SK-N-DZ (cell line): Measurements from ENCODE around the gene TUBGCP4.

Source experiments
- DNase-seq: peaks from one replicate; pipeline ENCODE4 v3.0.0-alpha.2; 2015; ENCODE audit warnings: low spot score

TUBGCP4 gene

DNA sequence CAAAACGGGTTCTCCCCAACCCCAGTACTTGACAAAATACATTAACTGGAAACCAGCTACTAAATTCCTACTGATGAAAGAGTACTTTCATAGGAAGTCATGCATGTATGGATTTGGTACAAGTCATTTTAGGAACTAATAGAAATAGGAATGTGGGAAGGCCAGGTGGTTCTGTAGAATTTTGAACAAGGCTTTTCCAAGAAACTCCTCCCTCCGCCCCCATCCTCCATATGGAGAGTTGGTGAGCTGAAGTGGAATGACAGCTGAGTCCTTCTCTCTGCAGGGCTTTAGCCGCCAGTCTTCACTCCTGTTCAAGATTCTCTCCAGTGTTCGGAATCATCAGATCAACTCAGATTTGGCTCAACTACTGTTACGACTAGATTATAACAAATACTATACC, 33.2 kb downstream of the TUBGCP4 start:
- no peak for DNase-seq

DNA sequence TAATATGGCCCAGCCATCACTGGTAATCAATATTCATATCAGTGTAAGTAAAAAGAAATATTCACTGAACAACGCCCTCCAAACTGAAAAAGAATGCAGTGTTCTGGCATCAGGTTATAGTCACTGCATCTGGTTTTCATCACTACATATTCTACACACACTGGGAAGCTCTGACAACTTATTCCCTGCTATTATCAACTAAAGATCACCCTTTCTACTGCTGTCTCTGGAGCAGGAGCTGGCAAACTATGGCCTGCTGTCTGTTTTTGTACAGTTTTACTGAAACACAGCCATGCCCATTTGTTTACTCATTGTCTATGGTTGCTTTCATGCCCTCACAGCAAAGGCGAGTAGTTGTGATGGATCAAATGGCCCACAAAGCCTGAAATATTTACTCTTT, 35.3 kb downstream of the TUBGCP4 start:
- DNase-seq, result peak; percentile 33

DNA sequence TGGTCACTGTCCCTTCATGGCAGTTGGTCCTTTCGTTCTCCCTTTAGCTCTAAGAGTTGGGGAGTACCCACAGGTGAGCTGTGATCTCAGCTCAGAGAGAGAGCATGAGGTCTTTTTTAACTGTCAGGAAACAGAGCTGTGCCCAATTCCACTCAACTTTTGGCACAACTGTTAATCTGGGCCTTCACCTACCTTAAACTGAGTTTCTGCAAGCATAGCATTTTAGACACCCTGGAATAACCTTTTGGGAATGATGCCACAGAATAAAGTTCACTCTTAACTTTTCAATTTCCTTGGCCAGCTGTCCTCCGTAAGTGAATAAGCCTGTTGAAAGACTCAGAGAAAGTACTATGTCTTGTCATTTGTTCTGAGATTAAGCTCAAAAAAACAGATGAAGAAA, 35.9 kb downstream of the TUBGCP4 start:
- no peak for DNase-seq

DNA sequence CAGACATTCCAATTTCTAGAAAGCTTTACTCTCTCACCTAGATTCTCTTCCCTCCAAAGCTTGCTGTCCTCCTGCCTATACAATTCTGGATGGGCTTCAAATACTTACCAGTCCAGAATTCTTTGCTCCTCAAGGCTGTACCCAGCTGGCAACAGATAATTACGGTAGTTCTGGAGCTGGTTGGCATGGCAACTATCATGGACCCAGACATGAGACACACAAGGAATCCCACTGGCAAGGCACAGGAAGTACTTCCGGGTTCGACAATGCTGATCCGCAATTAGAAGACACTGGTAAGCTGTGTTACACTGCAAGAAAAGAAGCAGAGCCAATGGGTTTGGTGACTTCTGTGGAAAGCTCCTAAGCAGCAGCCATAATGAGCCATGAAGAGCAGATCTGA, 37.9 kb downstream of the TUBGCP4 start:
- no peak for DNase-seq

DNA sequence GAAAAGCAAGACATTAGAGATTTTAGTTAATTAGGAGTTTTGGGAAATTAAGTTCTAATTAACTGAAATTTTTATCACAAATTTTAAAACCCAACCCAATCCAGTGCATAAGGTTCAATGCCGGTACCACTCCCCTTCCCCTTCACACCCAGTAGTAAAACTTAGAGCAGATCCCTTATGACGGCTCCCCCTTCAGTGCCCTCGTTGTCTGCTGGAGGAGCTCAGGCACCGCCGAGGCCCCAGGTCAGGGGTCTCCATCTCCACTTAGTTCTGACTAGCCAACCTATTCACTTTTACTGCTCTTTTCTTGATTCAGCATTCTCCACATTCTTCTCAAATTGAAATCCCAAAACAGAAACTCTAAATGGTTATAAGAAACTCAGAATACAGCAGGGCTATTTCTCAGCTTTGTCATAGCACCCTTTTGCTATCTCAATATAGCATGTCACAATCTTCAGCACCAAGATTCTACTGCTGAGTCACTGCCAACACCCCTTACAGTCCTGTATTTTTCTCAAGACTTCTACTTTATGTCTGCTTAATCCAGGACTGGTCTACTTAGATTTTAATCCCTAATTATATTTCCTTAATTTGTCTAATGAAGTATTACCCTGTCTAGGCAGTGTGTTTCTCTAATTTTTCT, 39.8 kb downstream of the TUBGCP4 start:
- DNase-seq, result no peak

DNA sequence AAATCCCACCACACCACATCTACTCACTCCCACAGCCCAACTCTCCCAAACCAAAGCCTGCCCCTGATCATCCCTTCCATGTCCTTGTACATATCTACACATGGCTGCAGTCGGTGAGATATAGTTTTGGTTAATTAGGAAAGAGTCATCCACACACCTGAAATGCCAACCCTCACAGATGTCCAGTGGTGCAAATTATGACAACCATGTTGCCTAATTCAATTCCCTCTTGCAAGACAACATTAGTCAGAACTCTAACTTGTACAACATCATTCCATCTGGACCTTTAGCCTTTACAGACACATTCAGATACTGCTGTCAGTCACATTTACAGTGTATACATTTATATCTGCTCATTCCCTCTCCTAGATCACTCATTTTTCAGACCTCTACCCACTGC, 41.2 kb downstream of the TUBGCP4 start:
- no peak for DNase-seq

DNA sequence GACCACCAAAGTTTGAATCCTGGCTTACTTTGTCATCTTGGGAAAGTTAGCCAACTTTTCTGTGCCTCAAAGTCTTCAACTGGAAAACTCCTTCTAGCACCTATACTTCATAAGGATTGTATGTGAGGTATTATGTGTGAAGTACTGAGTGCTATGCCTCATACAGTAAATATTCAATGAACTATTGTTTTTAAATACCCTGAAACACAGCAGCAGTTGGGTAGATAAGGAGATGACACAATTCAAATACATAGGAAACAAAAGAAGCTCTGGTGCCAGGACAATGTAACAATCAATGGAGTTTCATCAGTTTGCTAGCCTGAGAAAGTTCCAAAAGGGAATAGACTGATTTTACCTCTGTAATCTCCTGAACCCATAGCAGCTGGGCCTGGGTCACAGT, 43.3 kb downstream of the TUBGCP4 start:
- no peak for DNase-seq

DNA sequence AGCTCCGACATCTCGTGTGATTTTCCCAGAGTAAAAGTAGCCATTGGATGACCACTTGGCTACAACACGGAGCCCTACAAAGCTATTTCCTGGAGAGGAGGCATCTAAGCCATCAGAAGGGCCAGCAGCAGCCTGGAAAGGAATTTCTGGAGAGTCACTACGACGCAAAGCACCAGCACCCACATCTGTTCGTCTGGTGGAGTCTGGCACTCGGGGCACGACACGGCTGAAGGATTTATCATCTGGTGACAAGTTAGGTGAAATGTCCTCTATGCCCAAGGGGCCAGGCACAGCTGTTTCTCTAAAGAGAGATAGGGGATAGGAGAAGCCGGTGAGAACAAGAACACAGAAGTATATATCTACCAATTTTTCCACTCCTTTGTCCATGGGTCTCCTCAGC, 49.5 kb downstream of the TUBGCP4 start:
- no peak for DNase-seq

DNA sequence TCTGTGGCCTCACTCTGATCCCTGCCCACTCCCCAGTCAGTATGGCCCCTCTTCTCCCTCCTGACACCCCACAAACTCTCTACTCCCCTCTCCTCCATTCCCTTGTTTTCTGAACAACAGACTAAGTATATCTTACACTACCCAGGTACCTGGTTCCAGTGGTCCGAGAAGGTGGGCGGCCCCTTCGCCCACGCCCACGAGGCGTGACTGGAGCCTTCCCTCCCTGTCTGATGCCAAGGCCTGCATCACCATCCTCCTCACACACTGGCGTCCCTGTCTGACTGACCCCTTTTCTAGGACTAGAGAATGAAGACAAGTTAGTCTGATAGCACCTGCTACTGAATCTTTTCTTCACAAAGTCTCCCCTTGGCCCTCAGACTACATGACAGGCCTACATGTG, 50.0 kb downstream of the TUBGCP4 start:
- DNase-seq, result no peak

DNA sequence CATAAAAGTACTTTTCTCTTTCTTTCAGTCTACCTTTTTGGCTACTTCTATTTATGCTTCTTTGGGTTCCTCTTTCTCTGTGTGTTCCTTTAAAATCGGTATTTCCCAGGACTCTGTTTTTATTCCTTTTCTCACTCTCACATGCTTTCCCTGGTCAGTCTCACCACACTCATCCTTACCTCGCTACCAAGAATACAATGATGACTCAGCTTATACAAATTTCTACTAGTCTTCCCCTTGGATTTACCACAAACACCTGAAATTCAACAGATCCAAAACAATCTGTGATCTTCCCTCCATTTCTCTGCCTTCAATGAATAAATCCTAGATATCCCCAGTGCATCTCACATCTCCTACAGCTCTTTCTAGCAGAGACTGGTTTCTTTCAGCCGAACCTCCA, 52.9 kb downstream of the TUBGCP4 start:
- DNase-seq, result no peak

DNA sequence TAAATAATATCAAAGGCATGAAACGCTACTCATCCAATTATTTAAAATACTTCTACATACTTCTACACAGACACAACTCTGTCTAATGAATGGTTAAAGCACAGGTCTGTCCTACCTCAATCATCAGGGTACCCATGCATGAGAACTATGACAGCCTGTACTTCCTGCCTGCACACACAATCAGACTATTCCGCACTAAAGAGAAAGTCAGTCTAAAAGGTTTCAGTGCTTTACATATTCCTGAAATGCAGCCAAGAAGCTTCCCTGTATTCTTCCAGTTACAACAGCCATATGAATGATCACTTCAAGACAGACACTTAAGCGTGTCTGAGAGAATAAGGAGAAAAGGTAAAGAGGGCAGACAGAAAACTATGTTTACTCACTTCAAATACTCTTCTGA, 58.8 kb downstream of the TUBGCP4 start:
- DNase-seq, result no peak

DNA sequence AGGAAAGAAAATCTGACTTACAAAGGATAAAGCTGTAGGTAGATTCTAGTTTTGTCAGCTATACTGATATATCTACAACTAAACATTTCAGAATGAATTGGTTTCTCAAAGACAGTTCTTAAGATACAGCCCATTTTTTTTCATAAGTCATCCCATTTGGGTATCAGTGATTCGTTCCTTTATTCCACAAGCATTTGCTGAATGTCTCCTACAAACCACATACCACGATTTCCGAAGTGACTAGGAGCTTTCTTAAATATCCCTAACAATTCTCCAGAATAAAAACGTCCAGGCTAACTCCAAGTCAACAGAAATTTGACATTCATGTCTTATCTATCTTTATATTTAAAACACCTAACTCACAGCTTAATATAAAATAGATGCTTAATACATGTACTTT, 62.3 kb downstream of the TUBGCP4 start:
- DNase-seq, result no peak

DNA sequence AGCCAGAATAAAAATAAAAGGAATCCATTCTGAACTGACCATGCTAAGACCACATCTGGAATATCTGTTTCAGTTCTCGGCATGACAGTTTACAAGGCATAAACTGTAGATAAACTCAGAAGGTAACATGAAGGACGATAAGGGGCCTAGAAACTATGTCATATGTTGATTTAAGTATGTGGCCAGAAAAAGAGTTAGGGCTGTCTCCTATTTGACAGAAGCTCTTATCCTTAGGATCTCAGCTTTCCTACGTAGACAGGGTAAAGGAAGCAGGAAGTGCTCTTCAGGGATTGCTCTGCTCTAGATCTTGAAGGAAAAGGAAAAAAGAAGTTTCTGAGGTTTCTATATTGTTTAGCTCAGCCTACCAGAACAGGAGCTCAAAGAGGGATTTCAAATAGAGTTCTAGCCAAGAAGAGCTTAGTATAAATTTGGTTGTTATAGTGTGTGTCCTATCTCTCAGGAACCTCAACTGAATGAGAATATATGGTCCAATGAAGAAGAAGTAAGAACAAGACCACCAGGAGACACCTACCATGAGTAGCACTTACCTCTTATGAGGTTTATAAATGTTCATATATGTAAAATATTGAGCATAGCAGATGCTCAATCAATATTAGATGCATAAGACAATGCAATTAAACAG, 62.9 kb downstream of the TUBGCP4 start:
- no peak for DNase-seq

DNA sequence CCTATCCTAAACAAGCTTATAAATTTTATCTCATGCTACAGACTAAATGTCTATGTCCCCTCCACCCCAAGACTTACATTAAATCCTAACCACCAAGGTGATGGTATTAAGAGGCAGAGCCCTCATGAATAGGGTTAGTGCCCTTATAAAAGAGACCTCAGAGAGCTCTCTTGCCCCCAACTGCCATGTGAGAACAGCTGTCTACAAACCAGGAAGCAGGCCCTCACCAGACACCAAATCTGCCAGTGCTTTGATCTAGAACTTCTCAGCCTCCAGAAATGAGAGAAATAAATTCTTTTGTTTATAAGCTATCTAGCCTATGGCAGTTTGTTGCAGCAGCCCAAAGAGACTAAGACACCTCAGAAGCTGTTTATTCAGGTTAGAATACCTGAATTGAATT, 63.5 kb downstream of the TUBGCP4 start:
- DNase-seq, result no peak

DNA sequence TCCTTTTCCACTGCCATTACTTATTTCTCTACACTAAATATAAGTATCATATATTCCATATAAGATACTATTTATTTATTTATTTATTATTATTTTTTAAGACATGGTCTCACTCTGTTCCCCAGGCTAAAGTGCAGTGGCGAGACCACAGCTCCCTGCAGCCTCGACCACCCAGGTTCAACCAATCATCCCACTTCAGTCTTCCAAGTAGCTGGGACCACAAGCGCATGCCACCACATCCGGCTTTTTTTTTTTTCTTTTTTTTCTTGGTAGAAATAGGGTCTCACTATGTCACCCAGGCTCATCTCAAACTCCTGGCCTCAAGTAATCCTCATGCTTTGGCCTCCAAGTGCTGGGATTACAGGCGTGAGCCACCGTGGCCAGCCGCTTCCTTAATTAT, 65.5 kb downstream of the TUBGCP4 start:
- DNase-seq, result no peak

DNA sequence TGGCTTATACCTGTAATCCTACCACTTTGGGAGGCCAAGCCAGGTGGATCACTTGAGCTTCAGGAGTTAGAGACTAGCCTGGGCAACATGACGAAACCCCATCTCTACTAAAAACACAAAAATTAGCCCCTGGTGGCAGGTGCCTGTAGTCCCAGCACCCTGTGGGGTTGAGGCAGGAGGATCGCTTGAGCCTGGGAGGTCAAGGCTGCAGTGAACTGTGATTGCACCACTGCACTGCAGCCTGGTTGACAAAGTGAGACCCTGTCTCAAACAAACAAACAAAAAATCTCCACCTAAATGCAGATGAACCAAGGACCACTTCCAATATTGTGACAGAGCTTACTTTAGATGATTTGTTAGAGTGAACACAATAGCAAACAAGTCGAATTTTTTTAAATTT, 68.4 kb downstream of the TUBGCP4 start:
- no peak for DNase-seq

DNA sequence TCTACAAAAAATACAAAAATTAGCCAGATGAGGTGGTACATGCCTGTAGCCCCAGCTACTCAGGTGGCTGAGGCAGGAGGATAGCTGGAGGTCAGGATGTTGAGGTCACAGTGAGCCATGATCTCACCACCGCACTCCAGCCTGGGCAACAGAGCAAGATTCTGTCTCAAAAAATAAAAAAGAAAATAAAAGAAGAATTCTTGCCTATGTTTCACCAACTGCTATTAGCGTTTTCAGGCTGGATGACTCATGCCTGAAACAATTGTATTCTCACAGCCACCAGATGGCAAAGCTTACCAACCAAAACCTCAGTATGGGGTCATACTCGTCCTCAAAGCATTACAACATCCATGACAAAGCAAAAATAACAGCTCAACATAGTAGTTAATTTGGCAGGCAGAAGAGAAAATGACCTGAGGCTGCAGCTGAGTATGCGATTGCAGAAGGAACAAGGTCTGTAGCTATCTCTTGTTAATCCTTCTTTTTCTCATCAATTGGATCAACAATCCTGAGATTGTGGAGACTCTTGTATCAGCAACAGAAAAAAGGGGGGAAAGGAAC, 69.9 kb downstream of the TUBGCP4 start:
- DNase-seq, result peak; percentile 12

DNA sequence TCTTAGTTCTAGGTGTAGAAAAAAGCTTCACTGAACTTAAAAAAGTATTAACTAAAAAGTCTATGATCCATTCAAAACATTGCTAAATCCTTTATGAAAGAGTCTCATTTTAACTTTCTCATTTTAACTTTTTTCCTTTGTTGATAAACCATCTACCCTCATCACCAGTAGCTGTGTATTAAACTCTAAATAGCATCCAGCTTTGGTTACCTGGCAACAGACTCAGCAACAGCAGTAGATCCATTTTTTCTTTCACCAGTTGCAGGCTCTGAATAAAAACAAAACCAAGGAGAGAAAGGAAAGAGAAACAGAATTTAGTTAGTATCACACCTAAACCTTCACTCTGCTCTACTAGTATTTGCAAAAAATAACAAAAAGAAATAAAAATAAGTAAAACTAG, 70.4 kb downstream of the TUBGCP4 start:
- no peak for DNase-seq

DNA sequence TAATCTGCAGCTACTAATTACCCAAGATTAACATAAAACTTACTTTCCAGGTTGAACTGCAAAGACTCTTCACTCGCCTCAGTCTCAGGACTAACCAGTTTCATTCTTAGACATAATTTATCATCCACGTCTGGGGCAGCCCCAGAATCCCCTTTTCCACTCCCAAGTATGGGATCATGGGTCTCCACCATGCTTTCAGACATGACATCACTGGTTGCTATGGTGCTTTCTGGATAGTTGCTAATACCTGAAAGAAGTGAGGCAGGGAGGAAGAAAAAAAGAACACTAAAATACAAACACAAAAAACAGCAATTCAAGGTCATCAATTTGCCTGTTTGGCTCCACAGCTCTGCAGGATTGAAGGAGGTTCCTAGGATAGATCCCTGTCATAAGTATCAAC, 75.4 kb downstream of the TUBGCP4 start:
- DNase-seq, result no peak

DNA sequence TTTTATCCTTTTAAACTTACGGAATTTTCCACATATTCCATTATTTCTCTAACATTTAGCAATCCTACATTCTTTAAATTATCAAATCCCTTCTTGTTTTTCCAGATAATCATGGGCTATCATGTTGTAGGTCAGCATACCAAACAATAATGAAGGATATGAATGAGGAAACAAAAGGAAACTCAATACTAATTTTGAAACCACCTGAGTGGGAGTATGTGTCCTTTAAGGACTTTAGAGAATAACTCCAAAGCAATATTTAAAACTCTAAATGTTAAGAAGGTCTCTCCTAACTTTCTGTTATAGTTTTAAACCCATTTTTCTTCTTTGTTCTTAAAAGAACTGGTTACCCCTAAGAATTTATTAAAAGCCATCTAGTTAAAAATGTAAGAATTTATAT, 79.1 kb downstream of the TUBGCP4 start:
- no peak for DNase-seq
